ENCODE data around the gene FAM241A. TPM values are rescaled to one million over a fixed set of nuclear protein-coding genes. Genes with fewer than 3 reads are reported as not detected.

FAM241A gene
- total RNA-seq, 1 donor: 2.2 TPM

GRCh38 chr4:112225157-112225556 is 79.9 kb downstream of the FAM241A start:
- Histone ChIP-seq H4K20me1 (ENCODE audit: insufficient read depth, low read length) (no peaks in the 10 kb centered on the region), H2AFZ (ENCODE audit: low read length) (peak overlapping the region; percentile 19), H3K4me1 (ENCODE audit: insufficient read depth, low read length) (peaks cover under 1% of the 10 kb centered on the region), H3K4me2 (ENCODE audit: insufficient read depth, low read length) (no peak overlapping the region), H3K9me3 (ENCODE audit: low read depth, low read length) (no peaks in the 10 kb centered on the region), H3K36me3 (ENCODE audit: insufficient read depth, low read length) (no peaks in the 10 kb centered on the region), H3K79me2 (ENCODE audit: insufficient read depth, low read length) (no peaks in the 10 kb centered on the region), H3K4me3 (ENCODE audit: insufficient read depth, low read length) (no peak overlapping the region), H3K27me3 (ENCODE audit: insufficient read depth, low read length) (no peaks in the 10 kb centered on the region), H3K27ac (ENCODE audit: low read depth, low read length) (no peak overlapping the region)
- TF ChIP-seq CTCF (IDR thresholded peaks at IDR 0.05; ENCODE audit: extremely low read depth, low read depth, low read length): no peak
- peak; percentile 66 for DNase-seq (ENCODE audit: insufficient read length, low spot score, missing footprints)

DNA sequence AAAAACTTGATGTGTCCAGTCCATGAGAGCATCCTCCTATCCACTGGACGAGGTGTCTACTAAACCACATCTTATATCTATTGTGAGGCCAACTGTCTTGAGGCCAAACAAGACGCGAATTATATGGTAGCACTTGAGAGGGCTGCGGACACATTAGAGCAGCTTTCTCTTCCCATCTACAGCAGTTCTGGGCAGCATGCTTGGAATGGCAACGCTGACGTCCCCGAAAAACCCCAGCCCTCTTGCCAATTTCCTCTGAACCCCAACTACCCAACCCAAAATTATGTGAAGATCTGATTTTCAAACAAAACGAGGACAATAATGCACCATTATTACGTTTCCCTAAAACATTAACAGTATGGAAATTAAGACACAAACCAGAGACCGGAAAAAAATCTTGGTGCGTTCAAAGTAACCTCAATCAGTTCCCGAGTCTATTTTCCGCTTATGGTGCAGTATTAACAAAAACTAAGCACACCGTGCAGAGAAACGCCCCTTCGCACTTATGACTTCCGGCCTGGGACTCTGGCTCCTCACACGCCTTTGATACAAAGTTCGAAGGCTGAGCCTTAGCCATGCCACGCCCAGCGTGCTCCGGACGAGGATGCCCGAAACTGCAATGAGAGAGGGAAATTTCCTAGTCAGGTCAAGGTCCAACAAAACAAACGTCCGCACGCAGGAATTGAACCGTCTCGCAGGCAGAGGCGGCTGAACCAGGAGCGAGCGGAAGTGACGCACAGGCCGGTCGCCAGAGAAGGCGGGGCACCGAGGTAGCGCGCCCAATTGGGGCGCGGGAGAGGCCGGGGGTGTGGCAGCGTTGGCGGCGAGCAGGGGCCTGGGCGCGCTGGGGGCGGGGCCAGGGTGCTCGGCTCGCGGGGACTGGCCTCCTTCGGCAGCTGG is 85.9 kb downstream of the FAM241A start:
- Histone ChIP-seq H4K20me1 (ENCODE audit: insufficient read depth, low read length) (no peaks in the 10 kb centered on the region), H3K4me1 (ENCODE audit: insufficient read depth, low read length) (peaks cover 20% of the 10 kb centered on the region), H3K79me2 (ENCODE audit: insufficient read depth, low read length) (peaks cover 29% of the 10 kb centered on the region), H3K4me2 (ENCODE audit: insufficient read depth, low read length) (peak overlapping the region; percentile 96), H3K36me3 (ENCODE audit: insufficient read depth, low read length) (no peaks in the 10 kb centered on the region), H3K9me3 (ENCODE audit: low read depth, low read length) (no peaks in the 10 kb centered on the region), H3K27me3 (ENCODE audit: insufficient read depth, low read length) (no peaks in the 10 kb centered on the region), H3K27ac (ENCODE audit: low read depth, low read length) (peak overlapping the region; percentile 89), H3K4me3 (ENCODE audit: insufficient read depth, low read length) (peak overlapping the region; percentile 97), H2AFZ (ENCODE audit: low read length) (peak overlapping the region; percentile 98)
- TF ChIP-seq CTCF (IDR thresholded peaks at IDR 0.05; ENCODE audit: extremely low read depth, low read depth, low read length): no peak
- peak; percentile 99 for DNase-seq (ENCODE audit: insufficient read length, low spot score, missing footprints)

DNA sequence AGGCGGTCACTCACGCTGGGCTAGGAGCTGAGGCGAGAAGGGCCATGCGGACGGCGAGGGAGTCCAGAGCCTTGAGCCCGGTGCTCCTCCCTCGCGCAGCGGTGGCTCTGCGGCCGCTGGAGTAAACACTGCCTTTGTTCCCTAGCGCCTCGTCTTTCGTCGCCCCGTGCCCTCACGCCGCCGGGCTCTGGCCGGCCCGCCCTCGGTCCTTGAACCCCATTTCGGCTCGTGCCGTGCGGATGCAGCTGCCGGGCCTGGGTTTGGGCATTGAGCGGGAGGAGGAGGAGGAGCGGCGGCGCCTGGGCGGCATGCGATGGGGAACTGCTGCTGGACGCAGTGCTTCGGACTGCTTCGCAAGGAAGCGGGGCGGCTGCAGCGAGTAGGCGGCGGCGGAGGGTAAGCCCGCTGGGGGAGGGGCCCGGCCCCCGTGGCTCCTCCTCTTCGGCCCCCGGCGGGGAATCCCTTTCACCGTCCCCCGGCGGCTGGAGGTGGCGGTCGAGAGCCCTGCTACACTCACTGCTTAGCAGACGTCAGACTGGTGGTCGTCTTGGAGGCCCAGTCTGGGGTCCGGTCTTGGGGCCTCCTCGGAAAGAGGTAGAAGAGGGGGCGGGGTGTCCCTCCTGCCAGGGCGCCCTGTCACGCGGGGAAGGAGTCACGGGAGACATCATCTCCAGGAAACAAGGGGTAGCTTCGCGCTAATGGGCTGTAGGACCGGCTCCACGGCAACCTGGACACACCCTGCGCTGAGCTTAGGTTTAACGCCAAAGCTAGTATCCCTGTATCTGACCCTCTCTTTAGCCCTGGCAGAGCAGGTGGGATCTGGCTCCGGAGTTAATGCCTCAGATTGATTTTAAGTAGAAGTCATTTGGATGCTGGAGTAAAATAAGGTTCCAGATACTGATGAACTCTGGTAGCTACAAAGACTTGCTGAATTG is 86.8 kb downstream of the FAM241A start, which contains the start of gene AP1AR:
TSS of gene AP1AR (plus strand) at position 9 of the 935 bp plus-strand sequence. CDS start at position 314, 305 bp downstream.
- Histone ChIP-seq H3K9me3 (ENCODE audit: low read depth, low read length) (no peaks in the 10 kb centered on the region), H4K20me1 (ENCODE audit: insufficient read depth, low read length) (no peaks in the 10 kb centered on the region), H3K4me3 (ENCODE audit: insufficient read depth, low read length) (peak within 1 kb of the TSS; percentile 97), H3K79me2 (ENCODE audit: insufficient read depth, low read length) (peaks cover 38% of the 10 kb centered on the region), H2AFZ (ENCODE audit: low read length) (peak within 1 kb of the TSS; percentile 98), H3K27me3 (ENCODE audit: insufficient read depth, low read length) (no peaks in the 10 kb centered on the region), H3K27ac (ENCODE audit: low read depth, low read length) (peak within 1 kb of the TSS; percentile 89), H3K36me3 (ENCODE audit: insufficient read depth, low read length) (no peaks in the 10 kb centered on the region), H3K4me1 (ENCODE audit: insufficient read depth, low read length) (peaks cover 20% of the 10 kb centered on the region), H3K4me2 (ENCODE audit: insufficient read depth, low read length) (peak within 1 kb of the TSS; percentile 96)
- peak; percentile 29 for TF ChIP-seq CTCF (IDR thresholded peaks at IDR 0.05; ENCODE audit: extremely low read depth, low read depth, low read length)
- peak; percentile 97 for DNase-seq (ENCODE audit: insufficient read length, low spot score, missing footprints)
